IMR-90 (cell line): ENCODE results near the gene ZNF469. TPM values are rescaled to one million over a fixed set of nuclear protein-coding genes. Genes with fewer than 3 reads are reported as not detected.

ENCODE experiments used
- ATAC-seq: fragments of 200-7000 bp; cut with Tn5 transposase; 2 replicates; pipeline ENCODE4 v1.9.1; 2020; ENCODE audit warnings: low read depth, mild to moderate bottlenecking, moderate library complexity
- BruUV-seq: library from RNA; stranded (reverse); fragments of 400-500 nt; replicated peaks from 2 replicates; lab custom pipeline; 2021; lab: Mats Ljungman, UMichigan
- CTCF ChIA-PET: fragments of 300-600 bp; formaldehyde crosslinking; extraction: SDS; loops from one replicate; lab custom pipeline; 2021; ENCODE audit warnings: antibody characterized with exemption; lab: Yijun Ruan, JAX
- POLR2A ChIA-PET: fragments of 300-600 bp; sonication (Branson Sonifier 250); formaldehyde crosslinking; loops from one replicate; lab custom pipeline; 2022; ENCODE audit warnings: antibody characterized with exemption; ENCODE audit not compliant: unreplicated experiment; lab: Charles Lee
- DNase-seq: peaks from one replicate; pipeline ENCODE4 v3.0.0; 2013
- H2AFZ ChIP-seq: replicated peaks from 2 replicates; pipeline ENCODE3; 2013; ENCODE audit warnings: low read length, mild to moderate bottlenecking; ENCODE audit not compliant: poor library complexity
- H2AK5ac ChIP-seq: 2 replicates; pipeline ENCODE4 v1.6.1; 2013; ENCODE audit warnings: low read depth, low read length, inconsistent platforms
- H2AK9ac ChIP-seq: replicated peaks from 2 replicates; pipeline ENCODE3; 2013; ENCODE audit warnings: mild to moderate bottlenecking, low read depth, low read length, moderate library complexity; ENCODE audit not compliant: poor library complexity
- H2BK120ac ChIP-seq: 2 replicates; pipeline ENCODE4 v1.6.1; 2013; ENCODE audit warnings: low read depth, low read length, inconsistent platforms
- H2BK15ac ChIP-seq: 3 replicates; pipeline ENCODE4 v1.6.1; 2013; ENCODE audit warnings: low read depth, low read length, inconsistent platforms
- H2BK20ac ChIP-seq: 2 replicates; pipeline ENCODE4 v1.6.1; 2013; ENCODE audit warnings: low read depth, mild to moderate bottlenecking, inconsistent platforms, low read length, moderate library complexity
- H2BK5ac ChIP-seq: 2 replicates; pipeline ENCODE4 v1.6.1; 2013; ENCODE audit warnings: mild to moderate bottlenecking, low read depth, low read length, inconsistent platforms; ENCODE audit not compliant: poor library complexity, severe bottlenecking
- H3K14ac ChIP-seq: replicated peaks from 2 replicates; pipeline ENCODE4 v1.6.1; 2013; ENCODE audit warnings: low read depth, low read length, inconsistent platforms
- H3K18ac ChIP-seq: 2 replicates; pipeline ENCODE4 v1.6.1; 2013; ENCODE audit warnings: low read depth, low read length, control low read depth
- H3K23ac ChIP-seq: 2 replicates; pipeline ENCODE4 v1.6.1; 2013; ENCODE audit warnings: low read depth, low read length, inconsistent platforms
- H3K27ac ChIP-seq: 2 replicates; pipeline ENCODE4 v1.5.1; 2013; ENCODE audit warnings: mild to moderate bottlenecking, control low read depth, low read length; ENCODE audit not compliant: insufficient read depth
- H3K27me3 ChIP-seq: 2 replicates; pipeline ENCODE4 v1.6.1; 2013; ENCODE audit warnings: low read length; ENCODE audit not compliant: control insufficient read depth, insufficient read depth
- H3K36me3 ChIP-seq: 2 replicates; pipeline ENCODE4 v1.6.1; 2013; ENCODE audit warnings: low read length, mixed read lengths; ENCODE audit not compliant: control insufficient read depth, insufficient read depth
- H3K4ac ChIP-seq: 2 replicates; pipeline ENCODE4 v1.6.1; 2013; ENCODE audit warnings: low read depth, low read length, inconsistent platforms
- H3K4me1 ChIP-seq: 2 replicates; pipeline ENCODE4 v1.6.1; 2013; ENCODE audit warnings: low read length, mixed read lengths; ENCODE audit not compliant: control insufficient read depth, insufficient read depth
- H3K4me2 ChIP-seq: 2 replicates; pipeline ENCODE4 v1.6.1; 2013; ENCODE audit warnings: low read depth, mild to moderate bottlenecking, control low read depth, low read length, moderate library complexity
- H3K4me3 ChIP-seq: 2 replicates; pipeline ENCODE4 v1.5.1; 2013; ENCODE audit warnings: low read depth, mild to moderate bottlenecking, control low read depth, low read length, moderate library complexity; ENCODE audit not compliant: insufficient read depth
- H3K56ac ChIP-seq: 2 replicates; pipeline ENCODE4 v1.6.1; 2013; ENCODE audit warnings: low read length, inconsistent platforms; ENCODE audit not compliant: insufficient read depth; ENCODE audit errors: extremely low read depth
- H3K79me1 ChIP-seq, 2 experiments: 2 replicates each; pipeline ENCODE4 v1.6.1; 2013; ENCODE audit warnings: low read length in 2 of 2, inconsistent platforms in 1 of 2, low read depth in 1 of 2
- H3K9ac ChIP-seq: 2 replicates; pipeline ENCODE4 v1.6.1; 2013; ENCODE audit warnings: low read depth, low read length, control low read depth
- H3K9me1 ChIP-seq: 2 replicates; pipeline ENCODE4 v1.6.1; 2013; ENCODE audit warnings: low read length, inconsistent platforms; ENCODE audit not compliant: insufficient read depth
- H3K9me3 ChIP-seq: 2 replicates; pipeline ENCODE4 v1.6.1; 2013; ENCODE audit warnings: low read length; ENCODE audit not compliant: control insufficient read depth, insufficient read depth
- H4K20me1 ChIP-seq: 2 replicates; pipeline ENCODE4 v1.6.1; 2013; ENCODE audit warnings: low read length, inconsistent platforms; ENCODE audit not compliant: insufficient read depth
- H4K5ac ChIP-seq: 2 replicates; pipeline ENCODE4 v1.6.1; 2013; ENCODE audit warnings: mild to moderate bottlenecking, low read depth, low read length, control low read depth
- H4K8ac ChIP-seq, 2 experiments: 2 replicates each; pipeline ENCODE4 v1.6.1; 2013; ENCODE audit warnings: low read depth in 2 of 2, low read length in 2 of 2, control low read depth in 1 of 2, inconsistent platforms in 1 of 2
- H4K91ac ChIP-seq: 2 replicates; pipeline ENCODE4 v1.6.1; 2013; ENCODE audit warnings: low read depth, low read length, inconsistent platforms; ENCODE audit not compliant: insufficient read depth
- WGBS, 2 experiments: methylation state at CpG; one replicate each; pipeline versions ENCODE4 v1.1.5 to v1.1.7; 2013; ENCODE audit warnings: missing lambda C conversion rate in 2 of 2; ENCODE audit not compliant: insufficient read length in 1 of 2; ENCODE audit errors: extremely low coverage in 2 of 2; 5-methylcytosine and 5-hydroxymethylcytosine counted together
- dilution Hi-C: fragments of 300-500 bp; cut with HindIII; formaldehyde crosslinking; loops from one replicate; pipeline ENCODE4 v1.14.3; 2018; ENCODE audit warnings: low sequenced_read_pairs; ENCODE audit not compliant: unreplicated experiment
- in situ Hi-C: fragments of 300-500 bp; cut with MboI; formaldehyde crosslinking; loops from 3 replicates; pipeline ENCODE4 v1.14.3; 2019; ENCODE audit warnings: low sequenced_read_pairs, inconsistent platforms, mixed read lengths
- intact Hi-C: fragments of 100-400 bp; cut with micrococcal nuclease; formaldehyde crosslinking; loops from 2 replicates; pipeline ENCODE4 v1.10.0; 2022
- polyA plus RNA-seq, 3 experiments: library from polyadenylated mRNA; depleted of rRNA; stranded (reverse); fragments of >200 nt; gene quantifications; 2 replicates each; pipeline ENCODE4 v1.2.3, GENCODE V29; 2012; ENCODE audit warnings: low replicate concordance in 1 of 3
- total RNA-seq: library from RNA; depleted of rRNA; stranded (reverse); fragments of >200 nt; gene quantifications from 2 replicates; pipeline ENCODE4 v1.2.3, GENCODE V29; 2012
- TF ChIP-seq, protein P1 (sequence below): conservative IDR thresholded peaks from 2 replicates; pipeline ENCODE4 v1.5.1; 2012; ENCODE audit warnings: mild to moderate bottlenecking, low read depth, low read length, improper control_type of control experiment

ZNF469 gene
- total and polyA plus RNA-seq, 2 of the 4 experiments (the other 2 are of a cell fraction): 1.1 to 13.3 TPM

DNA sequence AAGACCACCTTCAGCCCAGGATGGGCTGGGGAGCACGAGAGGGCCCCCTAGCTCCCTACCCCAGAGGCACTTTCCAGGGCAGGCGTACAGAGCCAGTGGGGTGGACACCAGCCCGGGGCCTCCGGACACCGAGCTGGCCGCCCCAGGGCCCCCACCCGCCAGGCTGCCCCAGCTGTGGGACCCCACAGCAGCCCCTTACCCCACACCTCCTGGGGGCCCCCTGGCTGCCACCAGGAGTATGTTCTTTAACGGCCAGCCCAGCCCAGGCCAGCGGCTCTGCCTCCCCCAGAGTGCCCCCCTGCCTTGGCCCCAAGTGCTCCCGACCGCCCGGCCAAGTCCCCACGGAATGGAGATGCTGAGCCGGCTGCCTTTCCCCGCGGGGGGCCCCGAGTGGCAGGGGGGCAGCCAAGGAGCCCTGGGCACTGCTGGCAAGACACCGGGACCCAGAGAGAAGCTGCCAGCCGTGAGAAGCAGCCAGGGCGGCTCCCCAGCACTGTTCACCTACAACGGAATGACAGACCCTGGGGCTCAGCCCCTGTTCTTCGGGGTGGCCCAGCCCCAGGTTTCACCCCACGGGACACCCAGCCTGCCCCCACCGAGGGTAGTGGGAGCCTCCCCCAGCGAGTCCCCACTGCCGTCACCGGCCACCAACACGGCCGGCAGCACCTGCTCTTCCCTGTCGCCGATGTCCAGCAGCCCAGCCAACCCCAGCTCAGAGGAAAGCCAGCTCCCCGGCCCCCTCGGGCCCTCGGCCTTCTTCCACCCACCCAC, 46.0 kb downstream of the ZNF469 start:
- no peak for ATAC-seq
- no peak overlapping the region for H4K91ac ChIP-seq
- no peaks in the 10 kb centered on the region; the same call in none of the 2 replicates for H3K4me1 ChIP-seq
- H3K27me3 ChIP-seq: no peaks in the 10 kb centered on the region
- no peak overlapping the region for H3K4me3 ChIP-seq
- H3K79me1 ChIP-seq: peaks cover 0 to 48% of the 10 kb centered on the region in 2 experiments; a peak in 3 of 4 replicates
- no peak overlapping the region for H3K18ac ChIP-seq
- in situ Hi-C loops (no loop called here), intact Hi-C loops (no loop called here), dilution Hi-C loops (no loop called here)
- H2AK5ac ChIP-seq: no peak overlapping the region
- H4K20me1 ChIP-seq: peaks cover 44% of the 10 kb centered on the region
- POLR2A ChIA-PET: no interaction called here
- H2BK5ac ChIP-seq: no peak overlapping the region
- peaks cover 76% of the 10 kb centered on the region for H3K36me3 ChIP-seq
- H2BK20ac ChIP-seq: no peak overlapping the region
- TF ChIP-seq, protein P1, sequence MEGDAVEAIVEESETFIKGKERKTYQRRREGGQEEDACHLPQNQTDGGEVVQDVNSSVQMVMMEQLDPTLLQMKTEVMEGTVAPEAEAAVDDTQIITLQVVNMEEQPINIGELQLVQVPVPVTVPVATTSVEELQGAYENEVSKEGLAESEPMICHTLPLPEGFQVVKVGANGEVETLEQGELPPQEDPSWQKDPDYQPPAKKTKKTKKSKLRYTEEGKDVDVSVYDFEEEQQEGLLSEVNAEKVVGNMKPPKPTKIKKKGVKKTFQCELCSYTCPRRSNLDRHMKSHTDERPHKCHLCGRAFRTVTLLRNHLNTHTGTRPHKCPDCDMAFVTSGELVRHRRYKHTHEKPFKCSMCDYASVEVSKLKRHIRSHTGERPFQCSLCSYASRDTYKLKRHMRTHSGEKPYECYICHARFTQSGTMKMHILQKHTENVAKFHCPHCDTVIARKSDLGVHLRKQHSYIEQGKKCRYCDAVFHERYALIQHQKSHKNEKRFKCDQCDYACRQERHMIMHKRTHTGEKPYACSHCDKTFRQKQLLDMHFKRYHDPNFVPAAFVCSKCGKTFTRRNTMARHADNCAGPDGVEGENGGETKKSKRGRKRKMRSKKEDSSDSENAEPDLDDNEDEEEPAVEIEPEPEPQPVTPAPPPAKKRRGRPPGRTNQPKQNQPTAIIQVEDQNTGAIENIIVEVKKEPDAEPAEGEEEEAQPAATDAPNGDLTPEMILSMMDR: no peak
- 90% methylated on average over 16 of the region's 34 CpGs; no CpG with 5 or more reads in 1 of the 2 experiments for WGBS, 2 experiments
- H3K4ac ChIP-seq: no peak overlapping the region
- no peak overlapping the region for H3K9ac ChIP-seq
- H3K9me3 ChIP-seq: no peaks in the 10 kb centered on the region
- no peak overlapping the region for H3K14ac ChIP-seq
- H2AFZ ChIP-seq: no peak overlapping the region
- no peak overlapping the region for H4K5ac ChIP-seq
- H2AK9ac ChIP-seq: no peak overlapping the region
- no peak overlapping the region for H4K8ac ChIP-seq
- H2BK120ac ChIP-seq: no peak overlapping the region
- H3K23ac ChIP-seq: no peak overlapping the region
- no TSS peak for BruUV-seq
- H2BK15ac ChIP-seq: no peak overlapping the region
- no peak overlapping the region for H3K27ac ChIP-seq
- no peak overlapping the region for H3K4me2 ChIP-seq
- H3K56ac ChIP-seq: no peak overlapping the region
- CTCF ChIA-PET: no interaction called here
- DNase-seq: no peak
- H3K9me1 ChIP-seq: peaks cover 3% of the 10 kb centered on the region
